Brain microvascular endothelial cell (primary cell): Measurements from ENCODE around the gene ZFR.
A peak's percentile ranks its signal among the peaks of the same experiment; 100 is the strongest.

Experiments used
- DNase-seq: peaks from one replicate; pipeline ENCODE4 v3.0.0-alpha.2; 2020
- H3K27ac ChIP-seq: fragments of 250-450 bp; sonication (Bioruptor Pico); 2 replicates; pipeline ENCODE4 v1.5.1; 2020; ENCODE audit warnings: mild to moderate bottlenecking, moderate library complexity
- H3K27me3 ChIP-seq: fragments of 250-450 bp; sonication (Bioruptor Pico); replicated peaks from 2 replicates; pipeline ENCODE4 v1.5.1; 2020; ENCODE audit warnings: mild to moderate bottlenecking
- H3K36me3 ChIP-seq: fragments of 250-450 bp; sonication (Bioruptor Pico); replicated peaks from 2 replicates; pipeline ENCODE4 v1.5.1; 2020; ENCODE audit warnings: mild to moderate bottlenecking
- H3K4me3 ChIP-seq: 2 replicates; pipeline ENCODE4 v1.5.1; 2011; ENCODE audit warnings: low read depth, mild to moderate bottlenecking, control low read depth, low read length, moderate library complexity
- in situ Hi-C: cut with HindIII; loops from 2 replicates; pipeline ENCODE4 v1.10.0; 2017; ENCODE audit warnings: low sequenced_read_pairs, low pct_ligation_motif_present
- TF ChIP-seq, protein P1 (sequence below): IDR thresholded peaks from 2 replicates; pipeline ENCODE4 v1.5.1; 2011; ENCODE audit warnings: low read depth, mild to moderate bottlenecking, moderate library complexity, low read length, control low read depth, inconsistent platforms; ENCODE audit errors: missing control alignments

The ZFR gene

GRCh38 chr5:32428426-32428825, 16.1 kb downstream of the ZFR start:
- DNase-seq, result no peak
- H3K4me3 ChIP-seq, result no peak overlapping the region
- H3K27ac ChIP-seq, result no peak overlapping the region
- TF ChIP-seq, protein P1, sequence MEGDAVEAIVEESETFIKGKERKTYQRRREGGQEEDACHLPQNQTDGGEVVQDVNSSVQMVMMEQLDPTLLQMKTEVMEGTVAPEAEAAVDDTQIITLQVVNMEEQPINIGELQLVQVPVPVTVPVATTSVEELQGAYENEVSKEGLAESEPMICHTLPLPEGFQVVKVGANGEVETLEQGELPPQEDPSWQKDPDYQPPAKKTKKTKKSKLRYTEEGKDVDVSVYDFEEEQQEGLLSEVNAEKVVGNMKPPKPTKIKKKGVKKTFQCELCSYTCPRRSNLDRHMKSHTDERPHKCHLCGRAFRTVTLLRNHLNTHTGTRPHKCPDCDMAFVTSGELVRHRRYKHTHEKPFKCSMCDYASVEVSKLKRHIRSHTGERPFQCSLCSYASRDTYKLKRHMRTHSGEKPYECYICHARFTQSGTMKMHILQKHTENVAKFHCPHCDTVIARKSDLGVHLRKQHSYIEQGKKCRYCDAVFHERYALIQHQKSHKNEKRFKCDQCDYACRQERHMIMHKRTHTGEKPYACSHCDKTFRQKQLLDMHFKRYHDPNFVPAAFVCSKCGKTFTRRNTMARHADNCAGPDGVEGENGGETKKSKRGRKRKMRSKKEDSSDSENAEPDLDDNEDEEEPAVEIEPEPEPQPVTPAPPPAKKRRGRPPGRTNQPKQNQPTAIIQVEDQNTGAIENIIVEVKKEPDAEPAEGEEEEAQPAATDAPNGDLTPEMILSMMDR, result no peak
- peaks cover 11% of the 10 kb centered on the region for H3K36me3 ChIP-seq
- H3K27me3 ChIP-seq, result no peaks in the 10 kb centered on the region
- in situ Hi-C loops, result no loop called here

DNA sequence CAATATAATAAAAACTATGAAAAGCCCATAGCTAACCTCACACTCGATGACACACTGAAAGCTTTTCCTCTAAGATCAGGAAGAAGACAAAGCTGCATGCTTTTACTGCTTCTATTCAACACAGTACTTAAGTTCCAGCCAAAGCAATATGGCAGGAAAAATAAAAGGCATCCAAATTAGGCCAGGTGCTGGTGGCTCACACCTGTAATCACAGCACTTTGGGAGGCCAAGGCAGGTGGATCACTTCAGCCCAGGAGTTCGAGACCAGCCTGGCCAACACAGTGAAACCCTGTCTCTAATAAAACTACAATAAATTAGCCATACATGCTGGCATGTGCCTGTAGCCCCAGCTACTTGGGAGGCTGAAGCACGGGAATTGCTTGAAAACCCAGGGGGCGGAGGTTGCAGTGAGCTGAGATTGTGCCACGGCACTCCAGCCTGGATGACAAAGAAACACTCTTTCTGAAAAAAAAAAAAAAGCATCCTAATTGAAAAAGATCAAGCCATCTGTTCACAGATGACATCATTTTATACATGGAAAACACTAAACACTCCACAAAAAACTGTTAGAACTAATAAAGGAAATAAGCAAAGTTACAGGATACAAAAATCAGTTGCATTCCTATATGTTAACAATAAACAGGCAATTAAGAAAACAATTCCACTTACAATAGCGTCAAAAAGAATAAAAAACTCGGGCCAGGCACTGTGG, 17.9 kb downstream of the ZFR start:
- TF ChIP-seq, protein P1, result no peak
- Histone ChIP-seq H3K36me3 (peaks cover 11% of the 10 kb centered on the region), H3K4me3 (no peak overlapping the region), H3K27me3 (no peaks in the 10 kb centered on the region), H3K27ac (no peak overlapping the region)
- in situ Hi-C loops, result no loop called here
- DNase-seq, result no peak

GRCh38 chr5:32422697-32423096, 21.8 kb downstream of the ZFR start:
- H3K27me3 ChIP-seq, result no peaks in the 10 kb centered on the region
- no peak for DNase-seq
- H3K27ac ChIP-seq, result no peak overlapping the region
- in situ Hi-C loops, result no loop called here
- TF ChIP-seq, protein P1, result no peak
- H3K36me3 ChIP-seq, result peaks cover 4% of the 10 kb centered on the region
- H3K4me3 ChIP-seq, result no peak overlapping the region

- Histone ChIP-seq H3K4me3 (no peak overlapping the region), H3K27me3 (no peaks in the 10 kb centered on the region), H3K36me3 (peaks cover 6% of the 10 kb centered on the region), H3K27ac (no peak overlapping the region)
- in situ Hi-C loops, result no loop called here
- TF ChIP-seq, protein P1, result no peak
- no peak for DNase-seq
Measured at GRCh38 chr5:32421075-32421474, 23.5 kb downstream of the ZFR start.

- DNase-seq, result peak; percentile 57
- TF ChIP-seq, protein P1, result no peak
- H3K27me3 ChIP-seq, result no peaks in the 10 kb centered on the region
- H3K36me3 ChIP-seq, result peaks cover 8% of the 10 kb centered on the region
- no peak overlapping the region for H3K4me3 ChIP-seq
- in situ Hi-C loops, result no loop called here
- no peak overlapping the region for H3K27ac ChIP-seq
Measured at GRCh38 chr5:32420506-32420905, 24.0 kb downstream of the ZFR start.

GRCh38 chr5:32419791-32420190, 24.7 kb downstream of the ZFR start:
- no peak for DNase-seq
- Histone ChIP-seq H3K36me3 (peaks cover 9% of the 10 kb centered on the region), H3K27ac (no peak overlapping the region), H3K27me3 (no peaks in the 10 kb centered on the region), H3K4me3 (no peak overlapping the region)
- in situ Hi-C loops, result no loop called here
- TF ChIP-seq, protein P1, result no peak
